Thyroid gland (tissue), 4 donors: ENCODE data around the gene TMEM125.

Experiments used
- POLR2A ChIP-seq, 2 donors: fragments of 450-650 bp; IDR thresholded peaks; one replicate each; pipeline ENCODE4 v1.6.1; 2017; ENCODE audit warnings: antibody characterized with exemption in 2 of 2, mild to moderate bottlenecking in 2 of 2, moderate library complexity in 1 of 2
- TF ChIP-seq, protein P1 (sequence below), 6 experiments: fragments of 200-600 bp in 3 of 6; fragments of 450-650 bp in 3 of 6; sonication (generic) in 3 of 6; IDR thresholded peaks; one replicate each; pipeline ENCODE4 v1.5.1; 2016 to 2019; ENCODE audit warnings: antibody characterized with exemption in 6 of 6, mild to moderate bottlenecking in 2 of 6, inconsistent platforms in 1 of 6, moderate library complexity in 1 of 6

DNA sequence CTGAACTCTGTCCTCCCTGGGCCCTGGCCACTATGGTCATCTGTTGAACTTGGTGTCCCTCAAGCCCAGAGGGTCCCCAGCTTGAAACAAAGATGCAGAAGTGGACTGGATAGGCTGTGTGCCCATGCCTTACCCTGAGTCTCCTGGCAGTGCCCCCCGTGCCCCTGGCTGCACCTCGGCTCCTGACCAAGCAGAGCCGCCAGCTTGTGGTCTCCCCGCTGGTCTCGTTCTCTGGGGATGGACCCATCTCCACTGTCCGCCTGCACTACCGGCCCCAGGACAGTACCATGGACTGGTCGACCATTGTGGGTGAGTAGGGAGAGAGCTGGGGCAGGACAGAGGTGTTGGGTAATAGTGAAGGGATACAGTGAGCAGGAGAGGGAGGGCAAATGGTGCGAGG is 41.7 kb downstream of the TMEM125 start:
- TF ChIP-seq, protein P1, sequence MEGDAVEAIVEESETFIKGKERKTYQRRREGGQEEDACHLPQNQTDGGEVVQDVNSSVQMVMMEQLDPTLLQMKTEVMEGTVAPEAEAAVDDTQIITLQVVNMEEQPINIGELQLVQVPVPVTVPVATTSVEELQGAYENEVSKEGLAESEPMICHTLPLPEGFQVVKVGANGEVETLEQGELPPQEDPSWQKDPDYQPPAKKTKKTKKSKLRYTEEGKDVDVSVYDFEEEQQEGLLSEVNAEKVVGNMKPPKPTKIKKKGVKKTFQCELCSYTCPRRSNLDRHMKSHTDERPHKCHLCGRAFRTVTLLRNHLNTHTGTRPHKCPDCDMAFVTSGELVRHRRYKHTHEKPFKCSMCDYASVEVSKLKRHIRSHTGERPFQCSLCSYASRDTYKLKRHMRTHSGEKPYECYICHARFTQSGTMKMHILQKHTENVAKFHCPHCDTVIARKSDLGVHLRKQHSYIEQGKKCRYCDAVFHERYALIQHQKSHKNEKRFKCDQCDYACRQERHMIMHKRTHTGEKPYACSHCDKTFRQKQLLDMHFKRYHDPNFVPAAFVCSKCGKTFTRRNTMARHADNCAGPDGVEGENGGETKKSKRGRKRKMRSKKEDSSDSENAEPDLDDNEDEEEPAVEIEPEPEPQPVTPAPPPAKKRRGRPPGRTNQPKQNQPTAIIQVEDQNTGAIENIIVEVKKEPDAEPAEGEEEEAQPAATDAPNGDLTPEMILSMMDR (IDR thresholded peaks at IDR 0.05) = no peak
- no peak for TF ChIP-seq POLR2A (IDR thresholded peaks at IDR 0.05)
